H1 (cell line): ENCODE measurements around the gene MAOB. TPM values are rescaled to one million over a fixed set of nuclear protein-coding genes. Genes with fewer than 3 reads are reported as not detected.
A peak's percentile ranks its signal among the peaks of the same experiment; 100 is the strongest.

Source experiments
- CTCF ChIA-PET: fragments of 300-600 bp; sonication (Branson Sonifier 250); formaldehyde crosslinking; loops from one replicate; lab custom pipeline; 2021; ENCODE audit not compliant: partially characterized antibody; lab: Charles Lee
- POLR2A ChIA-PET: fragments of 300-600 bp; sonication (Branson Sonifier 250); formaldehyde crosslinking; loops from one replicate; lab custom pipeline; 2021; ENCODE audit warnings: inconsistent platforms; ENCODE audit not compliant: partially characterized antibody; lab: Charles Lee
- DNase-seq, 2 experiments: peaks; one replicate each; pipeline versions ENCODE4 v3.0.0 to v3.0.0-alpha.2; 2010 to 2022; ENCODE audit warnings: low spot score in 2 of 2, low read depth in 1 of 2, mixed read lengths in 1 of 2
- FAIRE-seq: peaks from 2 replicates; lab custom pipeline; 2011; peaks lifted over from hg19 to GRCh38; lab: Jason Lieb, UNC
- H2AFZ ChIP-seq: 2 replicates; pipeline ENCODE4 v1.8.1; 2012; ENCODE audit warnings: low read length, inconsistent platforms
- H2AK5ac ChIP-seq: 2 replicates; pipeline ENCODE4 v1.6.1; 2013; ENCODE audit warnings: low read depth, low read length
- H2BK120ac ChIP-seq: replicated peaks from 2 replicates; pipeline ENCODE3; 2013; ENCODE audit warnings: low read depth, low read length, inconsistent platforms
- H2BK12ac ChIP-seq: 2 replicates; pipeline ENCODE4 v1.6.1; 2013; ENCODE audit warnings: low read depth, low read length
- H2BK15ac ChIP-seq: 2 replicates; pipeline ENCODE4 v1.6.1; 2013; ENCODE audit warnings: low read length
- H2BK20ac ChIP-seq: 2 replicates; pipeline ENCODE4 v1.6.1; 2013; ENCODE audit warnings: low read length
- H2BK5ac ChIP-seq: 2 replicates; pipeline ENCODE4 v1.6.1; 2013; ENCODE audit warnings: low read depth, low read length
- H3K14ac ChIP-seq: 2 replicates; pipeline ENCODE4 v1.6.1; 2013; ENCODE audit warnings: inconsistent platforms; ENCODE audit not compliant: insufficient read length
- H3K18ac ChIP-seq: 2 replicates; pipeline ENCODE4 v1.6.1; 2013; ENCODE audit warnings: low read length; ENCODE audit errors: extremely low read depth
- H3K23ac ChIP-seq: 2 replicates; pipeline ENCODE4 v1.6.1; 2013; ENCODE audit warnings: inconsistent platforms; ENCODE audit not compliant: insufficient read length
- H3K23me2 ChIP-seq: 2 replicates; pipeline ENCODE4 v1.6.1; 2013; ENCODE audit warnings: low read depth, low read length
- H3K27ac ChIP-seq: 2 replicates; pipeline ENCODE4 v1.6.1; 2011; ENCODE audit warnings: low read depth, low read length, inconsistent platforms
- H3K27me3 ChIP-seq, 4 experiments: replicated peaks in 1 of 4; 1 replicate in 1 of 4; 2 replicates in 3 of 4; pipeline versions ENCODE4 v1.6.1 to v1.8.1; 2011 to 2013; ENCODE audit warnings: low read length in 3 of 4, mild to moderate bottlenecking in 3 of 4, inconsistent platforms in 2 of 4, mixed read lengths in 2 of 4, moderate library complexity in 1 of 4; ENCODE audit not compliant: control insufficient read depth in 3 of 4, insufficient read depth in 3 of 4; ENCODE audit errors: extremely low read depth in 1 of 4
- H3K36me3 ChIP-seq, 4 experiments: 2 replicates each; pipeline versions ENCODE4 v1.6.1 to v1.8.1; 2011 to 2013; ENCODE audit warnings: mild to moderate bottlenecking in 4 of 4, low read length in 3 of 4, moderate library complexity in 2 of 4, control low read depth in 1 of 4, inconsistent platforms in 1 of 4; ENCODE audit not compliant: insufficient read depth in 4 of 4, control insufficient read depth in 2 of 4
- H3K4ac ChIP-seq: replicated peaks from 2 replicates; pipeline ENCODE3; 2013; ENCODE audit warnings: low read length, low read depth, mixed read lengths, inconsistent platforms; ENCODE audit not compliant: insufficient read length
- H3K4me1 ChIP-seq, 4 experiments: replicated peaks in 1 of 4; 1 replicate in 1 of 4; 2 replicates in 3 of 4; pipeline versions ENCODE4 v1.6.1 to v1.8.1; 2011 to 2013; ENCODE audit warnings: low read length in 3 of 4, inconsistent platforms in 2 of 4, mixed read lengths in 1 of 4; ENCODE audit not compliant: insufficient read depth in 4 of 4, control insufficient read depth in 3 of 4
- H3K4me2 ChIP-seq, 2 experiments: 2 replicates each; pipeline versions ENCODE4 v1.6.1 to v1.8.1; 2011 to 2013; ENCODE audit warnings: low read depth in 2 of 2, low read length in 2 of 2, control low read depth in 1 of 2, inconsistent platforms in 1 of 2, mild to moderate bottlenecking in 1 of 2; ENCODE audit not compliant: insufficient read depth in 1 of 2
- H3K4me3 ChIP-seq, 4 experiments: fragments of 200-600, 300-600 bp in 1 of 4; sonication (generic), shearing (Covaris generic), sonication (Bioruptor Twin) in 1 of 4; 2 replicates each; pipeline versions ENCODE4 v1.5.1 to v1.8.1; 2011 to 2016; ENCODE audit warnings: low read length in 4 of 4, low read depth in 3 of 4, control low read depth in 2 of 4, inconsistent platforms in 2 of 4, mild to moderate bottlenecking in 2 of 4, mixed read lengths in 1 of 4, moderate library complexity in 1 of 4; ENCODE audit not compliant: insufficient read depth in 2 of 4; ENCODE audit errors: extremely low read depth in 1 of 4
- H3K56ac ChIP-seq: replicated peaks from 2 replicates; pipeline ENCODE3; 2013; ENCODE audit warnings: low read depth, mild to moderate bottlenecking, mixed read lengths, low read length, inconsistent platforms; ENCODE audit not compliant: insufficient read length
- H3K79me1 ChIP-seq: 2 replicates; pipeline ENCODE4 v1.6.1; 2013; ENCODE audit warnings: low read depth, low read length, control low read depth
- H3K79me2 ChIP-seq, 2 experiments: 2 replicates each; pipeline versions ENCODE4 v1.6.1 to v1.8.1; 2012 to 2013; ENCODE audit warnings: low read length in 2 of 2, mild to moderate bottlenecking in 2 of 2, inconsistent platforms in 1 of 2; ENCODE audit not compliant: insufficient read depth in 2 of 2, control insufficient read depth in 1 of 2
- H3K9ac ChIP-seq, 4 experiments: replicated peaks in 1 of 4; 1 replicate in 1 of 4; 2 replicates in 3 of 4; pipeline versions ENCODE4 v1.6.1 to v1.8.1; 2011 to 2013; ENCODE audit warnings: low read depth in 3 of 4, low read length in 3 of 4, control low read depth in 2 of 4, mild to moderate bottlenecking in 2 of 4, moderate library complexity in 2 of 4, inconsistent platforms in 1 of 4; ENCODE audit errors: extremely low read depth in 1 of 4
- H3K9me3 ChIP-seq, 2 experiments: 2 replicates each; pipeline versions ENCODE4 v1.6.1 to v1.8.1; 2012 to 2013; ENCODE audit warnings: mild to moderate bottlenecking in 2 of 2, moderate library complexity in 2 of 2, control low read depth in 1 of 2, inconsistent platforms in 1 of 2, low read depth in 1 of 2, low read length in 1 of 2, mixed read lengths in 1 of 2; ENCODE audit not compliant: insufficient read depth in 2 of 2
- H4K20me1 ChIP-seq, 2 experiments: replicated peaks in 1 of 2; 2 replicates each; pipeline versions ENCODE3 to v1.8.1; 2011 to 2013; ENCODE audit warnings: inconsistent platforms in 2 of 2, low read length in 2 of 2, mild to moderate bottlenecking in 1 of 2; ENCODE audit not compliant: insufficient read depth in 2 of 2, control insufficient read depth in 1 of 2
- H4K5ac ChIP-seq: 2 replicates; pipeline ENCODE4 v1.6.1; 2013; ENCODE audit warnings: low read length, low read depth, mixed read lengths, inconsistent platforms; ENCODE audit not compliant: insufficient read length
- H4K8ac ChIP-seq: 2 replicates; pipeline ENCODE4 v1.8.0; 2013; ENCODE audit warnings: mild to moderate bottlenecking, moderate library complexity, low read length, inconsistent platforms; ENCODE audit not compliant: insufficient read depth; ENCODE audit errors: extremely low read depth
- H4K91ac ChIP-seq: replicated peaks from 2 replicates; pipeline ENCODE3; 2013; ENCODE audit warnings: low read length, mixed read lengths, inconsistent platforms; ENCODE audit not compliant: insufficient read length
- BCL11A ChIP-seq, 2 experiments: IDR thresholded peaks; one replicate each; pipeline ENCODE4 v1.6.1; 2011; ENCODE audit warnings: low read depth in 2 of 2, low read length in 2 of 2, mild to moderate bottlenecking in 2 of 2
- KDM4A ChIP-seq: IDR thresholded peaks from one replicate; pipeline ENCODE4 v1.7.1; 2012; ENCODE audit warnings: low read depth, mild to moderate bottlenecking, moderate library complexity, low read length, inconsistent platforms; ENCODE audit not compliant: severe bottlenecking
- KDM5A ChIP-seq: fragments of 200-600 bp; IDR thresholded peaks from 2 replicates; pipeline ENCODE4 v1.7.1; 2012; ENCODE audit warnings: mild to moderate bottlenecking, low read length, inconsistent platforms, mixed read lengths
- PHF8 ChIP-seq: fragments of 200-600 bp; sonication (generic); conservative IDR thresholded peaks from 2 replicates; pipeline ENCODE4 v1.7.1; 2012; ENCODE audit warnings: low read depth, mild to moderate bottlenecking, inconsistent platforms, low read length, moderate library complexity
- TAF7 ChIP-seq: optimal IDR thresholded peaks from 2 replicates; pipeline ENCODE3; 2011; ENCODE audit warnings: low read depth, mild to moderate bottlenecking, inconsistent platforms, low read length, moderate library complexity, borderline replicate concordance
- WGBS, 2 experiments: shearing (Covaris generic) in 1 of 2; methylation state at CpG; one replicate each; pipeline versions ENCODE4 v1.1.6 to v1.1.7; 2013 to 2015; ENCODE audit warnings: low lambda C conversion rate in 2 of 2, mixed read lengths in 2 of 2, inconsistent platforms in 1 of 2, low coverage in 1 of 2, missing lambda C conversion rate in 1 of 2; ENCODE audit not compliant: insufficient replicate concordance in 2 of 2, insufficient coverage in 1 of 2, insufficient read length in 1 of 2; ENCODE audit errors: extremely low coverage in 1 of 2, missing lambda C conversion rate in 1 of 2; 5-methylcytosine and 5-hydroxymethylcytosine counted together
- polyA plus RNA-seq, 7 experiments: library from polyadenylated mRNA; depleted of rRNA in 3 of 7; stranded (reverse) in 5 of 7; unstranded in 2 of 7; fragments of >200 nt in 5 of 7; fragments of 200-250 nt in 2 of 7; gene quantifications; 1 replicate in 5 of 7; 2 replicates in 1 of 7; 4 replicates in 1 of 7; pipeline versions ENCODE4 v1.2.1 to v1.2.3, GENCODE V29; 2011 to 2013; ENCODE audit warnings: missing spikeins in 2 of 7, mixed read lengths in 2 of 7
- total RNA-seq: library from RNA; stranded (reverse); fragmentation: NEBNext Ultra II Directional; extraction: Animal tissue kit (Norgen Biotek cat#: 25700); gene quantifications from 2 replicates; pipeline ENCODE4 v1.2.1, GENCODE V29; 2021

MAOB gene
- total and polyA plus RNA-seq, 2 of the 8 experiments (the other 6 are each of a cell fraction or from before 2014, with no cell fraction given) = 0.73 to 1.1 TPM

DNA sequence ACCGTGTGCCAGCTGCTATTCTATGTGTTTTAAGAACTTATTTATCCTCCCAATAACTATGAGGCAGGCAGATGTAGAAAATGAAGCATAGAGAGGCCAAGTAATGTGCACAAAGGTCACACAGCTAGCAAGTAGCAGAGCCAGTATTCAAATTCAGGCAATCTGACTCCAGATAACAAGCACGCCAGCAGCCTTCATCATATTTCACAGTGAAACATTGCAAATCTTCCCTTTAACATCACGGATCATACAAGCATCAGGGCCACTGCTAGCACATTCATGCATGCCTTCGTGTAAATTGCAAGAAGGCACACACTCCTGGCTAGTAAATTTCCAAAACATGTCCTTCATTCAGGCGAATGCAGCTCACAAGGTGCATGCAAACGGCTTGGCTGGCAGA is 33.1 kb downstream of the MAOB start:
- Histone ChIP-seq H4K8ac (no peak overlapping the region), H4K91ac (no peak overlapping the region), H2BK15ac (no peak overlapping the region), H3K79me2 (no peaks in the 10 kb centered on the region), H3K14ac (no peak overlapping the region), H3K4me2 (no peak overlapping the region), H2BK5ac (no peak overlapping the region), H4K20me1 (no peaks in the 10 kb centered on the region), H2AFZ (peak overlapping the region; percentile 81; the same call in 1 of the 2 replicates), H3K18ac (no peak overlapping the region), H3K4me3 (no peak overlapping the region), H3K9me3 (no peaks in the 10 kb centered on the region), H3K56ac (no peak overlapping the region), H2BK12ac (no peak overlapping the region), H3K79me1 (no peaks in the 10 kb centered on the region), H3K9ac (no peak overlapping the region), H4K5ac (no peak overlapping the region), H3K27me3 (no peaks in the 10 kb centered on the region), H3K36me3 (no peaks in the 10 kb centered on the region), H3K4me1 (peaks cover 0 to 3% (median 1%) of the 10 kb centered on the region in 4 experiments; a peak in 1 of 7 replicates), H3K23me2 (no peaks in the 10 kb centered on the region), H2AK5ac (no peak overlapping the region), H3K4ac (no peak overlapping the region), H2BK20ac (no peak overlapping the region), H3K23ac (no peak overlapping the region), H2BK120ac (no peak overlapping the region), H3K27ac (no peak overlapping the region)
- CTCF ChIA-PET = interaction anchor here (2.2 kb wide), 1 partner anchor 13 kb away, joined by 6 read pairs; no protein-coding TSS in a partner anchor
- WGBS, 2 experiments = 80% methylated on average over 6 of the region's 6 CpGs; no CpG with 5 or more reads in 1 of the 2 experiments
- FAIRE-seq (no peak), DNase-seq (no peak)
- no peak for TF ChIP-seq KDM5A
- TF ChIP-seq BCL11A (IDR thresholded peaks at IDR 0.05; ENCODE audit: low read depth in 2 of 2, low read length in 2 of 2) = no peak
- TF ChIP-seq TAF7 = no peak
- TF ChIP-seq KDM4A = no peak
- no peak for TF ChIP-seq PHF8
- POLR2A ChIA-PET = interaction anchor here (0.6 kb wide), 1 partner anchor 16 kb away, joined by 3 read pairs; no protein-coding TSS in a partner anchor
